Measurements from ENCODE around the gene KRTCAP3. TPM values are rescaled to one million over a fixed set of nuclear protein-coding genes. Genes with fewer than 3 reads are reported as not detected.
A peak's percentile ranks its signal among the peaks of the same experiment; 100 is the strongest.

Gene KRTCAP3
- total and polyA plus RNA-seq, 9 of the 15 experiments (the other 6 are each of a cell fraction or from before 2014, with no cell fraction given) = 0.24 to 1.4 (median 0.73) TPM

- Histone ChIP-seq H3K27ac (ENCODE audit: extremely low read depth, low read depth, low read length) (no peak overlapping the region), H3K4me3 (no peak overlapping the region), H3K36me3 (ENCODE audit: control insufficient read depth, insufficient read depth, low read length) (peaks cover 78% of the 10 kb centered on the region), H3K79me2 (ENCODE audit: control insufficient read depth, insufficient read depth, low read length) (peaks cover 20% of the 10 kb centered on the region), H3K27me3 (ENCODE audit: control insufficient read depth in 2 of 2, insufficient read depth in 2 of 2, low read length in 2 of 2) (no peaks in the 10 kb centered on the region), H2AFZ (ENCODE audit: low read depth, low read length) (no peak overlapping the region), H3K9me1 (ENCODE audit: control insufficient read depth, insufficient read depth, low read length) (no peaks in the 10 kb centered on the region), H3K4me2 (ENCODE audit: insufficient read depth, low read length) (no peak overlapping the region), H3K9ac (ENCODE audit: insufficient read depth in 1 of 2, low read depth in 2 of 2, low read length in 2 of 2) (peak overlapping the region in 1 of 2 experiments; percentile 61; a peak in 1 of 4 replicates), H4K20me1 (replicated peaks; ENCODE audit: control insufficient read depth, insufficient read depth, low read length) (no peaks in the 10 kb centered on the region; the same call in 1 of the 2 replicates), H3K9me3 (replicated peaks; ENCODE audit: control insufficient read depth, insufficient read depth, low read depth, low read length) (no peaks in the 10 kb centered on the region), H3K4me1 (replicated peaks in 1 of 2; ENCODE audit: control insufficient read depth in 2 of 2, insufficient read depth in 2 of 2, low read length in 2 of 2) (peaks cover 5 to 8% of the 10 kb centered on the region in 2 experiments; a peak in 4 of 5 replicates)
- TF ChIP-seq RFX1 (IDR thresholded peaks at IDR 0.05) (no peak), ZNF175 (CRISPR knock-in tag; IDR thresholded peaks at IDR 0.05; ENCODE audit: low read depth) (no peak), EWSR1 (IDR thresholded peaks at IDR 0.05; ENCODE audit: borderline replicate concordance, low read depth, partially characterized antibody) (no peak), ZC3H8 (IDR thresholded peaks at IDR 0.05) (no peak), RBM25 (IDR thresholded peaks at IDR 0.05; ENCODE audit: low read depth, low read length, severe bottlenecking) (no peak), HCFC1 (IDR thresholded peaks at IDR 0.05; ENCODE audit: low read depth, low read length) (no peak), BCOR (IDR thresholded peaks at IDR 0.05) (no peak), POLR2A (conservative IDR thresholded peaks at IDR 0.05) (no peak), SP1 (CRISPR knock-in tag; IDR thresholded peaks at IDR 0.05) (no peak), FIP1L1 (IDR thresholded peaks at IDR 0.05; ENCODE audit: low read depth, low read length, poor library complexity, severe bottlenecking) (no peak), SMAD4 (CRISPR knock-in tag; conservative IDR thresholded peaks at IDR 0.05) (no peak)
- TF ChIP-seq, protein P1, sequence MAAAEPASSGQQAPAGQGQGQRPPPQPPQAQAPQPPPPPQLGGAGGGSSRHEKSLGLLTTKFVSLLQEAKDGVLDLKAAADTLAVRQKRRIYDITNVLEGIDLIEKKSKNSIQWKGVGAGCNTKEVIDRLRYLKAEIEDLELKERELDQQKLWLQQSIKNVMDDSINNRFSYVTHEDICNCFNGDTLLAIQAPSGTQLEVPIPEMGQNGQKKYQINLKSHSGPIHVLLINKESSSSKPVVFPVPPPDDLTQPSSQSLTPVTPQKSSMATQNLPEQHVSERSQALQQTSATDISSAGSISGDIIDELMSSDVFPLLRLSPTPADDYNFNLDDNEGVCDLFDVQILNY (CRISPR knock-in tag; IDR thresholded peaks at IDR 0.05) = no peak
- DNase-seq (ENCODE audit: extremely low read depth in 1 of 4, low spot score in 3 of 4) (no peak), FAIRE-seq (no peak), ATAC-seq (no peak)
- ChIA-PET POLR2A (interaction anchor here (0.5 to 0.7 kb wide), 3 partner anchors 8 to 222 kb away, joined by 3 to 4 read pairs (median 3); no protein-coding TSS in a partner anchor), CTCF (ENCODE audit: low intra/inter-chr PET ratio) (no interaction called here)
- in situ Hi-C loops (cut with MboI) = no loop called here
- WGBS (ENCODE audit: insufficient coverage, low coverage, missing lambda C conversion rate) = 95% methylated on average over 5 of the region's 6 CpGs
- intact Hi-C loops (cut with micrococcal nuclease) = no loop called here
- no TSS peak for BruUV-seq (replicated peaks)
Measured at GRCh38 chr2:27435628-27436027, 6.6 kb upstream of the KRTCAP3 start.
